ENCODE data around the gene LPIN1.
"Not testable (repeated sequence)": the region's sequence is repeated elsewhere in the genome, so short reads cannot be mapped to it uniquely, and the experiment has no call there.

The LPIN1 gene

DNA sequence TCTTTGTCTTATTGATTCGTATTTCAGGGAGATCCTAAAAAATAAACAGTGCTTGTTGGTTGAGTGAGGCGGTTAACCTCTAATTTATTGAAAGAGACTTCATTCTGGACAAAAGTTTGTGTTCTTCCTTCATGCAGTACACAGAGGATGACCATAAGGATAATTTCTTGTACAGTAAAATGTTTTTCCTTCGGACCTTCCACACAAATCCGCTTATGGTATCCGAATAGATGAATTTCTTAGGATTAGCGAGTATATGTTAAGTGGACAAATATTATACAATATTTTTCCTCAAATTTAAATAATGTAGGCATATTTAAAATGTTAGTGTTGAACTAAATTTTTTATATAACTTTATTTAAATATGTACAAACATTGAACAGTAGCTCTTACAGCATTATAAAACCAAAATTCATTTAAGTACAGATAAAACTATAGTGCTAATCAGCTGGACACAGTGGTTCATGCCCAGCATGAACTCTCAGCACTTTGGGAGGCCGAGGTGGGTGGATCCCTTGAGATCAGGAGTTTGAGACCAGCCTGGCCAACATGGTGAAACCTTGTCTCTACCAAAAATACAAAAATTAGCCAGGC, 84.4 kb downstream of the LPIN1 start:
- intact Hi-C loops (cut with micrococcal nuclease) = loop anchor here (10.0 kb wide), 1 partner anchor 784 kb away; no protein-coding TSS in a partner anchor
- peak overlapping the region; percentile 26 for H3K27ac Mint-ChIP-seq
- H3K4me1 Mint-ChIP-seq (ENCODE audit: low read depth) = peaks cover 52% of the 10 kb centered on the region
- H3K9me3 Mint-ChIP-seq = peaks cover 11% of the 10 kb centered on the region
- peaks cover 33% of the 10 kb centered on the region for H3K36me3 Mint-ChIP-seq (ENCODE audit: low read depth)
- peak overlapping the region; percentile 8 for H3K4me3 Mint-ChIP-seq
- H3K27me3 Mint-ChIP-seq = peaks cover 69% of the 10 kb centered on the region

DNA sequence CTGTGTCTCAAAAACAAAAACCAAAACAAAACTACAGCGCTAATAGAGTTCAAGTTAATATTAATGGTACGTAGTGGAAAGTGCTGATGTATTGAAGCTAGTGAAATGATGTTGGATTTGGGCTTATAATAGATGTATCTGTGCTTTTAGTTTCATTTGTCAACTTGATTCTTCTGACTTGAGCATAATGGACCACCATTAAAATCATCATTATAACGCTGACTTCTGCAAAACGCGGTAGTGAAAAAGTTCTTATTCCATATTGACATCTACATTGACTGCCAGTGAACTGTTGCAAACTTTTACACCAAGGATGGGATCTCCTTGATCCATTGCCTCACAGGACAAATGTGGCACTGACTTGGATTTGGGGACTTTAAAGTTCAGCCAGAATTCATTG, 85.0 kb downstream of the LPIN1 start:
- Mint-ChIP-seq H3K9me3 (peaks cover 11% of the 10 kb centered on the region), H3K4me1 (ENCODE audit: low read depth) (peaks cover 52% of the 10 kb centered on the region), H3K27me3 (peaks cover 71% of the 10 kb centered on the region), H3K27ac (no peak overlapping the region), H3K4me3 (no peak overlapping the region), H3K36me3 (ENCODE audit: low read depth) (peaks cover 28% of the 10 kb centered on the region)
- intact Hi-C loops (cut with micrococcal nuclease) = loop anchor here (10.0 kb wide), 1 partner anchor 783 kb away; no protein-coding TSS in a partner anchor

DNA sequence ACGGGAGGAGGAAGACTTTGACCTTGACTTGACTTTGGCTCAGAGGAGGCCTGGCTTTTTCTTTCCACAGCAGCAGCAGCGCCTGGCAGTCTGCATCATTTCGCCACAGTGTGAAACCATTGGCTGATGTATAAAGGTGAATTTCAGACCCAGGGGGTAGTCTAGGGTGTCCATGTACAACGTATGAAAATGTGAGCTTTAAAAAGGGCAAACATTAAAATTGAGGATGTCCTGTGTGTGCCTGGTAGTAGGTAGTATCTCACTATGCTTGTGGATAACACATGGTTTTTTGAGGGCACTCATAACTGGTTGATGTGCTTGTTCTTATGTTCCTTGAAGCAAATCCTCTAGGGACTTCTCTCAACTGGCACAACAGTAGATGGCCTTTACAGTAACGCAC, 86.1 kb downstream of the LPIN1 start:
- H3K27me3 Mint-ChIP-seq = peaks cover 71% of the 10 kb centered on the region
- H3K27ac Mint-ChIP-seq = no peak overlapping the region
- H3K36me3 Mint-ChIP-seq (ENCODE audit: low read depth) = peaks cover 17% of the 10 kb centered on the region
- H3K4me3 Mint-ChIP-seq = no peak overlapping the region
- intact Hi-C loops (cut with micrococcal nuclease) = loop anchor here (10.0 kb wide), 1 partner anchor 782 kb away; no protein-coding TSS in a partner anchor
- H3K9me3 Mint-ChIP-seq = peaks cover 11% of the 10 kb centered on the region
- peaks cover 59% of the 10 kb centered on the region for H3K4me1 Mint-ChIP-seq (ENCODE audit: low read depth)

DNA sequence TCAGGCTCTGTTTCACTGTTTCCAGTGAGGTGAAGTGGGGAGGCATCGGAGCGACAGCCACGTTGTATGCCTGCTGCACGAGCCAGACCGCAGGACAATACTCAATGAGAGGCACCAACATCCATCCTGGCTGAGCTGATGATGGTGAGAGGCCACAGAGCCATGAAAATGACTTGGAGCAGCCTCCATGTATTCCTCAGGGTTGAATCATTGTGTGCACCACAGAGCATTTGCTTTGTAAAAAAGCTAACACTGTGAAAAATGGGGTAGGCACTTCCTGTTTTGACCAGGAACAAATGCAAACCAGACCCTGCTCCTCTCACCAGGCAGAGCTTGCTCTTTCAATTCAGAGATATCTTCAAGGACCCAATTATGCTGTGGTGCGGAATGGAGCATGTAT, 87.2 kb downstream of the LPIN1 start:
- H3K36me3 Mint-ChIP-seq (ENCODE audit: low read depth) = peaks cover 7% of the 10 kb centered on the region
- peaks cover 59% of the 10 kb centered on the region for H3K4me1 Mint-ChIP-seq (ENCODE audit: low read depth)
- H3K4me3 Mint-ChIP-seq = no peak overlapping the region
- peaks cover 11% of the 10 kb centered on the region for H3K9me3 Mint-ChIP-seq
- H3K27me3 Mint-ChIP-seq = peaks cover 71% of the 10 kb centered on the region
- H3K27ac Mint-ChIP-seq = no peak overlapping the region
- intact Hi-C loops (cut with micrococcal nuclease) = loop anchor here (10.0 kb wide), 1 partner anchor 781 kb away; no protein-coding TSS in a partner anchor

DNA sequence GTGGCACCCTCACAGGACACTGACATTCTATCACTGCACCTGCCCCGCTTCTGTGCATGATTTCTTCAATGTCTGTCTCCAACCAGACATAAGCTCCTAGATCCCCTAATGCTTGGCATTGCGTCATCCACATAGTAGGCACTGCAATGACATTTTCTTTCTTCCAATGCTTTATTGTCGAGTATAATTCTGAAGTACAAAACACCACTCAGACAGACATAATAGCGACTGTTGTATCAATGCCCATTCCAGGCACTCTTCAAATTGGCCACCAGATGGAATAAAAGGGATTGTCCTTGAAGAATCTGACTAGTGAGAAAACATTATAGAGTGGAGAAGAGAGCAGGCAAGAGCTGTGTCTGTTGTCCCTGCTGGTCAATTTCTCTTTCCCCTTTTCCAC, 89.0 kb downstream of the LPIN1 start:
- Mint-ChIP-seq H3K27ac (no peak overlapping the region), H3K4me1 (ENCODE audit: low read depth) (peaks cover 49% of the 10 kb centered on the region), H3K36me3 (ENCODE audit: low read depth) (peaks cover 7% of the 10 kb centered on the region), H3K4me3 (no peak overlapping the region), H3K9me3 (peaks cover 11% of the 10 kb centered on the region), H3K27me3 (peaks cover 82% of the 10 kb centered on the region)
- intact Hi-C loops (cut with micrococcal nuclease) = loop anchor here (10.0 kb wide), 1 partner anchor 779 kb away; no protein-coding TSS in a partner anchor

DNA sequence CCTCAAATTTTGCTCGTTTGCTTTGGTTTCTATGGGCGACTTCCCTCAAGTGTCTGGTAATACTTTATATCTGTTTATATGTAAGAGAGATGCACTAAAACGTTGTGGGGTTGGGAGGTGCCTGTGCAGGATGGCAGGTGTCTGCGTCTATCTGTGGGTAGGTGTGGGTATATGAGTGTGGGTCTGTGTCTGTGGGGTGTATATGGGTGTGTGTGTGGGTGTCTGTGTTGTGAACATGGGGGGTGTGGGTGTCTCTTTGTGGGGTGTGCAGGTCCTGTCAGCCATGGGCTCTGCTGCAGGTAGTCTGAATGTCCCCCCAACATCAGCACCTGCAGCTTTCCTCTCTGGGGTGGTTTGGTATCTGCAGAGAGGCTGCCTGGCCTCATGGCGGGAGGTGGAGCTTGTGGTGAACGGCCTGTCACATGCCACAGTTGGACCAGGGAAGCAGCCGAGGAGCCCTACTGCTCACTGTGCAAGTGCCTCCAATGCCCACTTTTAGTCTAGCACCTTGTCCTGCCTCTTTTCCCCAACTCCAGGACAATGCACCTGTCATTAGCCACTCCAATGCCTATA, 90.3 kb downstream of the LPIN1 start:
- Mint-ChIP-seq H3K9me3 (peaks cover 11% of the 10 kb centered on the region), H3K27me3 (peaks cover 80% of the 10 kb centered on the region), H3K27ac (no peak overlapping the region), H3K4me1 (ENCODE audit: low read depth) (peaks cover 40% of the 10 kb centered on the region), H3K36me3 (ENCODE audit: low read depth) (peaks cover 7% of the 10 kb centered on the region), H3K4me3 (no peak overlapping the region)
- intact Hi-C loops (cut with micrococcal nuclease) = loop anchor here (10.0 kb wide), 1 partner anchor 778 kb away; no protein-coding TSS in a partner anchor

DNA sequence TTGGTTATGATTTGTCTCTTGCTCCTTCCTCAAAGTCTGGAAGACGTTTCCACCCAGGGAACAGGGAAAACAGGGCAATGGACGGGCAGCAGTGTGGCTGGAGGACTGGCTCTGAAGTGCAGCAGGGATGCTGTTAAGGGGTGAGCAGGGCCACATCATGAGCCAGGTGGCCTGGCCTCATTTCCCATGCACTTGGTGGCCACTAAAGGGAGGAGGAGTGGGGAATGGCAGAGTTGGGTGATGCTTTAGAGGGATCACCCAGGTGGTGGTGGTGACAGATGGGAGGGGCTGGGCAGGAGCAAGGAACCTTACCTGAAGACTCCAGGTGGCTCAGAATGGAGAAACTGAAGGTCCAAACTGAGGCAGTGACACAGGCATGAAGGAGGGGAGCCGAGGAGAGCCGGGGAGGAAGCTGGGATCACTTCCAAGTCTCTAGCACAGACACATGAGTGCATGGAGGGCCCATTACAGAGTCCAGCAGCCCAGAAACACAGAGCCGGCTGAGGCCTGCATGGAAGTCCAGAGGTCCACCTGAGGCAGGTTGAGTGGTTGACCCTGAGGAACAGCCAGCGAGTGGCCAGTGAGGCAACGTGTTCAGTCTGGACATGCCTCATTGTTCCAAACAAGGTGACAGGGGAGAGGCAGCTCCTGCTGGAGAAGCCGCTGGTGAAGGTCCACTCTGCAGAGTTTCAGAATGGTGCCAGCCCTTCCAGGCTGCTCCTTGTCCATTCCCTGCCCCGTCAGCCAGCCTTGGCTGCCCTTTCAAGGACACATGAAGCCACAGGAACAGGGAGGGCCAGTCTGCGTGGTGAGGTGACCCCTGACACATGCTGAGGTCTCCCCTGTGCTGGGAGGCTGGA, 91.7 kb downstream of the LPIN1 start:
- Mint-ChIP-seq H3K27me3 (peaks cover 76% of the 10 kb centered on the region), H3K27ac (no peak overlapping the region), H3K4me3 (no peak overlapping the region), H3K9me3 (peaks cover 11% of the 10 kb centered on the region), H3K36me3 (ENCODE audit: low read depth) (peaks cover 7% of the 10 kb centered on the region), H3K4me1 (ENCODE audit: low read depth) (peaks cover 32% of the 10 kb centered on the region)
- intact Hi-C loops (cut with micrococcal nuclease) = loop anchor here (10.0 kb wide), 1 partner anchor 777 kb away; no protein-coding TSS in a partner anchor

DNA sequence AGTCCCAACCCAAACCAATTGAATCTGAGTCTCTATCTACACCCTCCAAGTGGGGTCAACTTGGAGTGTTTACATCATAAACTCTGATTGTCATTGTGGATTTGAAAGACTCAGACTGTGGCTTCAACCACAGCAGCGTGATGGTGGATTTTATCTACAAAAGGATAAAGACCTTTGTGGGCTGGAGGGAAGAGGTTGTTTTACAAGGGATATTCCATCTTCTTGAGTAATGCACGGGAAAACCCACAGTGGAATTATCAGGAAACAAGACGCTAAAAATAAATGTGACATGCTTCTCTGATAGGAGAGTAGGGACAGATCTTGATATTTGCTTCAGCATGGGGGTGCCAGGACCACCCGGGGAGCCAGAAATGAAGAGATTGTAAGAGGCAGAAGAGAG, 93.5 kb downstream of the LPIN1 start:
- peaks cover 62% of the 10 kb centered on the region for H3K27me3 Mint-ChIP-seq
- H3K27ac Mint-ChIP-seq = no peak overlapping the region

DNA sequence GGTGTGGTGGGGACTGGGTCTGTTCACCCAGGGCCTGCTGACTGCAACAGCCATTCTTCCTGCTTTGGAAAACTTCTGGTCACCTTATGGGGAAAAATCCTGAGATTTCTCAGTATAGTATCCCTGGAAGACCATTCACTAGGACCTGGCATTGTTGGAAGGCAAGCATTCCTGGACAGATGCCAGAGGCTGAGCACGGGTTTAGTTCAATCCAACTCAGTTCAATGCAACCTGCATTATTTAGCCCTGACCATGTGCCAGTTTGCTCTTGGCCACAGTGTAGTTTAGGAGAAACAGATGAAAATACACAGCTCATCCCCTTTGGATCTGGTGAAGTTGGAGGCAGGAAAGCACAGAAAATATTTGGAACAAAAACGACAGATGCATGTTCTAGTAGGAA, 95.9 kb downstream of the LPIN1 start:
- peaks cover 7% of the 10 kb centered on the region for H3K4me1 Mint-ChIP-seq (ENCODE audit: low read depth)
- H3K4me3 Mint-ChIP-seq = no peak overlapping the region
- no peaks in the 10 kb centered on the region for H3K36me3 Mint-ChIP-seq (ENCODE audit: low read depth)
- H3K9me3 Mint-ChIP-seq = peaks cover under 1% of the 10 kb centered on the region
- peaks cover 50% of the 10 kb centered on the region for H3K27me3 Mint-ChIP-seq
- intact Hi-C loops (cut with micrococcal nuclease) = no loop called here
- no peak overlapping the region for H3K27ac Mint-ChIP-seq

More for the DNA sequence above, 93.5 kb downstream of the LPIN1 start:
- intact Hi-C loops (cut with micrococcal nuclease) = loop anchor here (10.0 kb wide), 1 partner anchor 775 kb away; no protein-coding TSS in a partner anchor
- Mint-ChIP-seq H3K9me3 (peaks cover 2% of the 10 kb centered on the region), H3K4me1 (ENCODE audit: low read depth) (peaks cover 21% of the 10 kb centered on the region), H3K36me3 (ENCODE audit: low read depth) (no peaks in the 10 kb centered on the region), H3K4me3 (no peak overlapping the region)

DNA sequence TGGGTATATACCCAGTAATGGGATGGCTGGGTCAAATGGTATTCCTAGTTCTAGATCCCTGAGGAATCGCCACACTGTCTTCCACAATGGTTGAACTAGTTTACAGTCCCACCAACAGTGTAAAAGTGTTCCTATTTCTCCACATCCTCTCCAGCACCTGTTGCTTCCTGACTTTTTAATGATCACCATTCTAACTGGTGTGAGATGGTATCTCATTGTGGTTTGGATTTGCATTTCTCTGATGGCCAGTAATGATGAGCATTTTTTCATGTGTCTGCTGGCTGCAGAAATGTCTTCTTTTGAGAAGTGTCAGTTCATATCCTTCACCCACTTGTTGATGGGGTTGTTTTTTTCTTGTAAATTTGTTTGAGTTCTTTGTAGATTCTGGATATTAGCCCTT, 98.4 kb downstream of the LPIN1 start:
- H3K27ac Mint-ChIP-seq; H3K4me1 Mint-ChIP-seq (ENCODE audit: low read depth); H3K4me3 Mint-ChIP-seq; H3K36me3 Mint-ChIP-seq (ENCODE audit: low read depth); intact Hi-C loops (cut with micrococcal nuclease): not testable (repeated sequence)
- Mint-ChIP-seq H3K9me3 (peaks cover 10% of the 10 kb centered on the region), H3K27me3 (peaks cover 48% of the 10 kb centered on the region)

DNA sequence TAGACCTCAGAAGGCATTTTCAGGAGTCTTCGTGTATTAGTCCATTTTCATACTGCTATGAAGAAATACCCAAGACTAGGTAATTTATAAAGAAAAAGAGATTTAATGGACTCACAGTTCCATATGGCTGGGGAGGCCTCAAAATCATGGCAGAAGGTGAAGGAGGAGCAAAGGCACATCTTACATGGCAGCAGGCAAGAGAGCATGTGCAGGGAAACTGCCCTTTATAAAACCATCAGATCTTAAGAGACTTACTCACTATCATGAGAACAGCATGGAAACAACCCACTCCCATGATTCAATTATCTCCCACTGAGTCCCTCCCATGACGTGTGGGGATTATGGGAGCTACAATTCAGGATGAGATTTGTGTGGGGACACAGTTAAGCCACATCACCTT, 101.5 kb downstream of the LPIN1 start:
- H3K27ac Mint-ChIP-seq; H3K36me3 Mint-ChIP-seq (ENCODE audit: low read depth): not testable (repeated sequence)

DNA sequence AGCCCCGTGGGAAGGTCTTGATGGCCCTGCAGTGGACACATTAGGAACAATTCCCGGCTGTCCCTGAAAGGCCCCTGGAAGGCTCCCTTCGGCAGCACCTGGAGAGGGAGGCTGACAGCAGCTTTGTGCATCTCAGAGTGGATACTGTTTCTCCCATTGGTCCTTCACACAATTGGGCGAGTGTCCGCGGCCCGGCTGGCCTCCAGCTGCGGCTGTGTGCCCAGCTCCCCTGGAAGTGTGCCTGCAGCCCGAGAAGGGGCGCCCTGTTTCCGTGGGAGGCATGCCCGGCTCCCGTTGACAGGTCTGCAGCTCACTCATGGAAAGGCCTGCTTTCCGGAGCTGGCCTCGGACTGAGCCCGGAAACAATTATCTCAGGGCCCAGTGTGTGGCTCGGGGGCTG, 103.7 kb downstream of the LPIN1 start:
- intact Hi-C loops (cut with micrococcal nuclease) = no loop called here
- H3K27ac Mint-ChIP-seq = no peak overlapping the region
- H3K4me3 Mint-ChIP-seq = no peak overlapping the region
- H3K36me3 Mint-ChIP-seq (ENCODE audit: low read depth) = no peaks in the 10 kb centered on the region
- peaks cover 52% of the 10 kb centered on the region for H3K27me3 Mint-ChIP-seq
- peaks cover 10% of the 10 kb centered on the region for H3K9me3 Mint-ChIP-seq
- H3K4me1 Mint-ChIP-seq (ENCODE audit: low read depth) = peaks cover 22% of the 10 kb centered on the region

More for the DNA sequence above, 101.5 kb downstream of the LPIN1 start:
- peaks cover 47% of the 10 kb centered on the region for H3K27me3 Mint-ChIP-seq
- intact Hi-C loops (cut with micrococcal nuclease); H3K4me3 Mint-ChIP-seq: not testable (repeated sequence)
- H3K4me1 Mint-ChIP-seq (ENCODE audit: low read depth) = peaks cover 13% of the 10 kb centered on the region
- H3K9me3 Mint-ChIP-seq = peaks cover 10% of the 10 kb centered on the region

DNA sequence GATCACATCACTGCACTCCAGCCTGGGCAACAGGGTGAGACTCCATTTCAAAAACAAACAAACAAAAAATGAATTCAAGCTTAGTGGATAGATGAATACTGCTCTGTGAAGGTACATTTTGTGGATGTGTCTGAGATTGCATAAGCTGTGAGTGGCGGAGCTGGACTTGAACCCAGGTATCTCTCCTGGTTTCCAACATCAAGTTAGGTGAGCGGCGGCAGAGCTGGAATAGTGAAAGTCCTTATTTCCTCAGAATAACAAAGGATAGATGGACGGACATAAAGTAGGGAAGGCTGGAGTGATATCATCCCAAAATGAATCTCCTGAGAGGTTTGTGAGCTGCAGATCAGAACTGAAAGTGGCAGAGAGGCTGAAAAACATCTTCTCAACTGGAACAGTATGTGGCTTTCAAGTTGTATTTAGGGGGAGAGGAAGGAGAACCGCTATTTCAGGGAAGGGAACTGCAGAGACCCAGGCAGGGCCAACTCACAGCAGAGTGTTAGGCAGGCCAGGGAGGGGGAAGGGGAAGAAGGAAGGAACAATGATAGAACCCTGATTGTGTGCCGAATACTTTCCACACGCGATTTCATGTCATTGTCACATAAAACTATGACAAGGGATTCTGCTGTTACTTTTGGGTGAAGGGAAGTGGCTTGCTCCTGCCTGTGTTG, 106.2 kb downstream of the LPIN1 start:
- H3K4me1 Mint-ChIP-seq (ENCODE audit: low read depth) = peaks cover 48% of the 10 kb centered on the region
- H3K27me3 Mint-ChIP-seq = peaks cover 57% of the 10 kb centered on the region
- H3K9me3 Mint-ChIP-seq = peaks cover 22% of the 10 kb centered on the region
- H3K36me3 Mint-ChIP-seq (ENCODE audit: low read depth) = peaks cover under 1% of the 10 kb centered on the region
- H3K27ac Mint-ChIP-seq = peak overlapping the region; percentile 47
- intact Hi-C loops (cut with micrococcal nuclease) = no loop called here
- H3K4me3 Mint-ChIP-seq = peak overlapping the region; percentile 4

All from dendritic cell treated with granulocyte-macrophage colony-stimulating factor and Interleukin-4, amounts not matched to agents 40 ng/mL and 50 ng/mL, for 4 days (primary cell).